Stomach (tissue), 9 donors: Measurements from ENCODE around the gene EPHB4. TPM values are rescaled to one million over a fixed set of nuclear protein-coding genes. Genes with fewer than 3 reads are reported as not detected.
A peak's percentile ranks its signal among the peaks of the same experiment; 100 is the strongest.

ENCODE experiments used
- DNase-seq, 2 donors: peaks; one replicate each; pipeline versions ENCODE4 v3.0.0 to v3.0.0-alpha.2; 2013 to 2019
- H3K27ac ChIP-seq, 5 donors: fragments of 200-600 bp in 4 of 5; sonication (generic) in 4 of 5; one replicate each; pipeline ENCODE4 v1.5.1; 2013 to 2019; ENCODE audit warnings: mild to moderate bottlenecking in 1 of 5, moderate library complexity in 1 of 5
- H3K27me3 ChIP-seq, 3 donors: fragments of 200-600 bp; sonication (generic); one replicate each; pipeline ENCODE4 v1.5.1; 2017 to 2019; ENCODE audit warnings: mixed run types in 1 of 3
- H3K36me3 ChIP-seq, 4 donors: fragments of 200-600 bp; sonication (generic); 1 replicate in 3 of 4; 2 replicates in 1 of 4; pipeline ENCODE4 v1.5.1; 2016 to 2019
- H3K4me1 ChIP-seq, 4 donors: fragments of 200-600 bp; sonication (generic); one replicate each; pipeline ENCODE4 v1.5.1; 2016 to 2019
- H3K4me3 ChIP-seq, 4 donors: fragments of 200-600 bp; sonication (generic) in 3 of 4; one replicate each; pipeline ENCODE4 v1.5.1; 2016 to 2019; ENCODE audit warnings: mild to moderate bottlenecking in 1 of 4
- H3K9me3 ChIP-seq, 4 donors: fragments of 200-600 bp; sonication (generic); one replicate each; pipeline ENCODE4 v1.5.1; 2016 to 2019
- EP300 ChIP-seq: sonication (generic); formaldehyde crosslinking; IDR thresholded peaks from one replicate; pipeline ENCODE4 v1.6.1; 2017; ENCODE audit warnings: antibody characterized with exemption
- POLR2A ChIP-seq, 4 donors: fragments of 450-650 bp; IDR thresholded peaks; one replicate each; pipeline ENCODE4 v1.6.1; 2016; ENCODE audit warnings: antibody characterized with exemption in 4 of 4, control low read depth in 2 of 4, mild to moderate bottlenecking in 1 of 4, moderate library complexity in 1 of 4
- POLR2AphosphoS5 ChIP-seq, 3 donors: sonication (generic); formaldehyde crosslinking; IDR thresholded peaks; one replicate each; pipeline ENCODE4 v1.6.1; 2016; ENCODE audit warnings: antibody characterized with exemption in 3 of 3
- WGBS, 5 donors: extraction: QIAGEN DNeasy Blood & Tissue Kit in 3 of 5; methylation state at CpG; one replicate each; pipeline versions ENCODE4 v1.1.5 to v1.1.7; 2013 to 2018; 5-methylcytosine and 5-hydroxymethylcytosine counted together
- intact Hi-C: fragments of 100-400 bp; cut with DNase I; formaldehyde crosslinking; loops from one replicate; pipeline ENCODE4 v1.15.1; 2023; ENCODE audit warnings: low total_unique reads
- polyA plus RNA-seq, 3 donors: library from polyadenylated mRNA; stranded (reverse); fragments of 200-250 nt; gene quantifications; one replicate each; pipeline ENCODE4 v1.2.3, GENCODE V29; 2013
- total RNA-seq, 5 donors: library from RNA; depleted of rRNA; stranded (reverse); fragments of >200 nt; gene quantifications; one replicate each; pipeline versions ENCODE4 v1.1.0 to v1.2.3, GENCODE V29; 2014 to 2016
- TF ChIP-seq, protein P1 (sequence below), 7 experiments: fragments of 450-650 bp in 4 of 7; fragments of 200-600 bp in 3 of 7; sonication (generic) in 3 of 7; IDR thresholded peaks; one replicate each; pipeline ENCODE4 v1.5.1; 2016 to 2019; ENCODE audit warnings: antibody characterized with exemption in 7 of 7, control low read depth in 2 of 7, mild to moderate bottlenecking in 1 of 7
- donor health status: healthy with polysubstance abuse.
- donor health status: Bipolar disorder and iron deficiency.
- donor health status: healthy.

Gene EPHB4
- total and polyA plus RNA-seq, 8 donors: 7.3 to 128 (median 33.0) TPM

DNA sequence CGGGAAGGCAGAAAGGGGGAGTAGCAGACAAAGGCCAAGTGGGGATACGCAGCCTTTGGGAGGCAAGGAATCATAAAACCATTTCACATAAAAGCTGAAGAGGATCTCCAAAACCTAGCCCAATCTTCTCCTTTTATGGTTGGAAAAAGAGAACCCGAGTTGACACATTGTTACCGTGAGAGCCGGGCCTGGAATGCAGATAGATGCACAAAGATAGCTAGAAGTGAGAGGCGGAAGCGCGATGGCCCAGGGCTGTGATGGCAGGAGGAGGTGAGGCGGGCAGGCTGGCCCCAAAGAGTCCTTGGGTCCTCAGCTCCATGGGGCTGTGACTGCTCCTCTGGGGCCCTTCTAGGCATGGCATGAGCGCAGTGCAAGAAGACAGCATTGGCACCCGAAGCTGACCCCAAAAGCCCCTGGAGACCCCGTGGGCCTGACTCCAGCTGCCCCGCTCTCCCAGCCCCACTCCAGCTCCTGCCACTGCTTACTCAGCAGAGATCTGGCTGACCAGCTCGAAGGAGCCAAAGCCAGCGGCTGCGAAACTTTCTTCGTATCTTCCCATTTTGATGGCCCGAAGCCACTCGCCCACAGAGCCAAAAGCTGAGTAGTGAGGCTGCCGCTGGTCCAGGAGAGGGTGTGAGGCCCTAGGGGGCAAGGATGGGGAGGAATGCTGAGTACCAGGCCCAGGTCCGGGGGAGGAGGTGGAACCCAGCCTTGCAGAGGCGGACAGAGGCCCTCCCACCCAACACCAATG lies 22.5 kb downstream of the EPHB4 start:
- peaks cover 0 to 19% (median 0%) of the 10 kb centered on the region in 3 donors for H3K27me3 ChIP-seq
- no peak for DNase-seq
- TF ChIP-seq, protein P1, sequence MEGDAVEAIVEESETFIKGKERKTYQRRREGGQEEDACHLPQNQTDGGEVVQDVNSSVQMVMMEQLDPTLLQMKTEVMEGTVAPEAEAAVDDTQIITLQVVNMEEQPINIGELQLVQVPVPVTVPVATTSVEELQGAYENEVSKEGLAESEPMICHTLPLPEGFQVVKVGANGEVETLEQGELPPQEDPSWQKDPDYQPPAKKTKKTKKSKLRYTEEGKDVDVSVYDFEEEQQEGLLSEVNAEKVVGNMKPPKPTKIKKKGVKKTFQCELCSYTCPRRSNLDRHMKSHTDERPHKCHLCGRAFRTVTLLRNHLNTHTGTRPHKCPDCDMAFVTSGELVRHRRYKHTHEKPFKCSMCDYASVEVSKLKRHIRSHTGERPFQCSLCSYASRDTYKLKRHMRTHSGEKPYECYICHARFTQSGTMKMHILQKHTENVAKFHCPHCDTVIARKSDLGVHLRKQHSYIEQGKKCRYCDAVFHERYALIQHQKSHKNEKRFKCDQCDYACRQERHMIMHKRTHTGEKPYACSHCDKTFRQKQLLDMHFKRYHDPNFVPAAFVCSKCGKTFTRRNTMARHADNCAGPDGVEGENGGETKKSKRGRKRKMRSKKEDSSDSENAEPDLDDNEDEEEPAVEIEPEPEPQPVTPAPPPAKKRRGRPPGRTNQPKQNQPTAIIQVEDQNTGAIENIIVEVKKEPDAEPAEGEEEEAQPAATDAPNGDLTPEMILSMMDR (IDR thresholded peaks at IDR 0.05): no peak
- TF ChIP-seq POLR2AphosphoS5 (IDR thresholded peaks at IDR 0.05) (no peak), POLR2A (IDR thresholded peaks at IDR 0.05) (no peak), EP300 (no peak)
- no peaks in the 10 kb centered on the region for H3K9me3 ChIP-seq
- no peak overlapping the region for H3K27ac ChIP-seq
- H3K36me3 ChIP-seq: peaks cover 37 to 59% (median 56%) of the 10 kb centered on the region in 4 donors
- peaks cover 24 to 45% (median 30%) of the 10 kb centered on the region in 4 donors for H3K4me1 ChIP-seq
- WGBS, 5 donors: 88 to 95% (median 94%) methylated on average over 19 to 22 of the region's 22 CpGs
- no peak overlapping the region for H3K4me3 ChIP-seq
- intact Hi-C loops: loop anchor here (5.0 kb wide), 1 partner anchor 47 kb away; the partner anchor contains the start of gene SLC12A9

DNA sequence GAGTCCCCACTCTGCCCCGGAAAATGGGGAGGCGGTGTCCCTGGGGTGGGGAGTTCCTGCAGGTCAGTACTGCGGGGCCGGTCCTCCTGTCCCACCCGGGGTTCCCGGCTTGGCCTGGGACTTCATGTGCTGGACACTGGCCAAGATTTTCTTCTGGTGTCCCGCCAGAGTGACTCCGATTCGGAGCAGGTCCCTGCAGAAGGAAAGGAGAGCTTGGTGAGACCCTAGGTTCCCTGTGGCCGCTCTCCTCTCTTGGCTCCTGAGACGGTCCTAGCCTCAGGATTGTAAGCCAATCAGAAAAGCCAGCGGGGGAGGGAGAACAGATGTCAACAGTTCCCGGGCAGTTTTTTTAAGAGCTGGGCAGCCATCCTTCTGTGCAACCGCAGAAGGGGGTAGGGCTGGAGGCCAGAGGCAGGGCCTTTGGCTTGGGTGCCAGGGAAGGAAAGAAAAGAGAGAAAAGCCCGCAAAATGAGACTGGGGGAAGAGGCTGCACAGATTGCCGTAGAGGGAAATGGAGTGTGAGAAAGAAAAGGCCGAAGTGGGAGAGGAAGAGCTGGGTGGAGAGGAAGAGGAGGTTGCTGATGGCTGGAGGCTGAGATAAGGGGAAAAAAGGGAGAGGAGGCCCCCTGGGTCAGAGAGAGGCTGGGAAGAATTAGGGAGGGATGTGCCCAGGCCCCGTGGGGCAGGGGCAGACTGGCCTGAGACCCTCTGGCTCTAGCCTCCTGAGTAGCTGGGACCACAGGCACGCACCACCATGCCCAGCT lies 23.7 kb downstream of the EPHB4 start:
- TF ChIP-seq POLR2A (IDR thresholded peaks at IDR 0.05) (no peak), EP300 (no peak), POLR2AphosphoS5 (IDR thresholded peaks at IDR 0.05) (peak in 1 of 3 donors; percentile 38)
- TF ChIP-seq, protein P1 (IDR thresholded peaks at IDR 0.05): no peak
- peaks cover 0 to 25% (median 0%) of the 10 kb centered on the region in 3 donors for H3K27me3 ChIP-seq
- intact Hi-C loops: loop anchor here (5.0 kb wide), 1 partner anchor 49 kb away; the partner anchor contains the start of gene SLC12A9
- peak overlapping the region in 2 of 4 donors; percentile 18 to 32 for H3K4me3 ChIP-seq
- WGBS, 5 donors: 12 to 23% (median 20%) methylated on average over 10 to 19 of the region's 19 CpGs
- peak; percentile 83 to 92 for DNase-seq
- H3K9me3 ChIP-seq: no peaks in the 10 kb centered on the region
- H3K36me3 ChIP-seq: peaks cover 26 to 46% (median 44%) of the 10 kb centered on the region in 4 donors
- peaks cover 24 to 49% (median 33%) of the 10 kb centered on the region in 4 donors for H3K4me1 ChIP-seq
- H3K27ac ChIP-seq: peak overlapping the region; percentile 7 to 80 (median 55)

DNA sequence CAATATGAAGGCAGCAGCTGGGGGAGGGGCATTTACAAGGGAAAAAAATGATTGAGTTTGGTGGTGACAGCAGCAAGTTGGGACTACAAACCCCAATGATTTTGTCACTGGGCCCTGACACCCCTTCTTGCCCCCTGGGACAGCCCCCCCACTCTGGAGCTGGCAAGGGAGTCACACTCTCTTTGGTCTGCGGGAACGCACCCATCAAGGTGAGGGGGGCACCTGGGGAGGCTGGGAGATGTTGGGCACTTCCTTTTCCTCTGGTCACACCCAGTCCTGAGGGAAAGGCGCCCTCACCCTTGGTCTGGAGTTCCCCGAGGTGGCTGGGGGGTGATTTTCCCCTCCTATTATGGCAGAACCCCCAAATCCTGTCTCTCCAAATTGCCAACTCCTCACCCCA lies 24.4 kb downstream of the EPHB4 start:
- DNase-seq: peak in 1 of 2 donors; percentile 55
- H3K9me3 ChIP-seq: no peaks in the 10 kb centered on the region
- peaks cover 0 to 25% (median 0%) of the 10 kb centered on the region in 3 donors for H3K27me3 ChIP-seq
- intact Hi-C loops: loop anchor here (5.0 kb wide), 1 partner anchor 49 kb away; the partner anchor contains the start of gene SLC12A9
- WGBS, 5 donors: 45 to 75% (median 56%) methylated on average over 2 to 4 of the region's 4 CpGs
- peak overlapping the region in 2 of 4 donors; percentile 18 to 32 for H3K4me3 ChIP-seq
- H3K4me1 ChIP-seq: peaks cover 24 to 46% (median 33%) of the 10 kb centered on the region in 4 donors
- TF ChIP-seq POLR2A (IDR thresholded peaks at IDR 0.05) (no peak), EP300 (no peak), POLR2AphosphoS5 (IDR thresholded peaks at IDR 0.05) (no peak)
- TF ChIP-seq, protein P1 (IDR thresholded peaks at IDR 0.05): no peak
- peak overlapping the region; percentile 7 to 80 (median 55) for H3K27ac ChIP-seq
- H3K36me3 ChIP-seq: peaks cover 26 to 40% (median 37%) of the 10 kb centered on the region in 4 donors
